Neural cell (in vitro differentiated cells): ENCODE results near the gene PSEN2. TPM values are rescaled to one million over a fixed set of nuclear protein-coding genes. Genes with fewer than 3 reads are reported as not detected.

Experiments used
- H2AFZ ChIP-seq: fragments of 200-600, 300-800 bp; sonication (generic), shearing (Covaris generic); 2 replicates; pipeline ENCODE4 v1.6.0; 2014; ENCODE audit warnings: low read depth, mild to moderate bottlenecking, antibody characterized with exemption, low read length, moderate library complexity
- H3F3A ChIP-seq: fragments of 200-600 bp; shearing (Covaris generic); 2 replicates; pipeline ENCODE4 v1.6.1; 2016; ENCODE audit warnings: mild to moderate bottlenecking, moderate library complexity, mixed read lengths, antibody characterized with exemption, low read length; ENCODE audit not compliant: insufficient read depth, poor library complexity, severe bottlenecking
- H3K27ac ChIP-seq: fragments of 200-600, 300-800 bp; sonication (generic), shearing (Covaris generic); 2 replicates; pipeline ENCODE4 v1.5.1; 2014; ENCODE audit warnings: mild to moderate bottlenecking, low read length, moderate library complexity
- H3K27me3 ChIP-seq: fragments of 300-800, 200-600 bp; sonication (generic), shearing (Covaris generic); 2 replicates; pipeline ENCODE4 v1.6.0; 2014; ENCODE audit warnings: mild to moderate bottlenecking, low read depth, low read length, moderate library complexity; ENCODE audit not compliant: insufficient read depth
- H3K36me3 ChIP-seq: fragments of 300-800, 200-600 bp; sonication (generic), shearing (Covaris generic); 2 replicates; pipeline ENCODE4 v1.5.1; 2014; ENCODE audit warnings: mild to moderate bottlenecking, antibody characterized with exemption, low read length, moderate library complexity; ENCODE audit not compliant: insufficient read depth
- H3K4me2 ChIP-seq: fragments of 300-800, 200-600 bp; sonication (generic), shearing (Covaris generic); 2 replicates; pipeline ENCODE4 v1.6.0; 2014; ENCODE audit warnings: mild to moderate bottlenecking, low read length
- H3K4me3 ChIP-seq: fragments of 300-800, 200-600 bp; sonication (generic), shearing (Covaris generic); 2 replicates; pipeline ENCODE4 v1.5.1; 2014; ENCODE audit warnings: mild to moderate bottlenecking, low read length, moderate library complexity
- H3K79me2 ChIP-seq: fragments of 200-600 bp; shearing (Covaris generic); replicated peaks from 2 replicates; pipeline ENCODE4 v1.6.0; 2014; ENCODE audit warnings: mild to moderate bottlenecking, low read length, moderate library complexity; ENCODE audit not compliant: insufficient read depth
- H3K9ac ChIP-seq: fragments of 300-800, 200-600 bp; sonication (generic), shearing (Covaris generic); 2 replicates; pipeline ENCODE4 v1.6.1; 2016; ENCODE audit warnings: mild to moderate bottlenecking, low read length, mixed read lengths
- H3K9me2 ChIP-seq: fragments of 200-600 bp; shearing (Covaris generic); 2 replicates; pipeline ENCODE4 v1.6.1; 2016; ENCODE audit warnings: mild to moderate bottlenecking, low read length, mixed read lengths; ENCODE audit not compliant: insufficient read depth
- H3K9me3 ChIP-seq: fragments of 200-600, 300-800 bp; sonication (generic), shearing (Covaris generic); 2 replicates; pipeline ENCODE4 v1.6.1; 2016; ENCODE audit warnings: mild to moderate bottlenecking, mixed run types, low read length, moderate library complexity, mixed read lengths
- H4K20me1 ChIP-seq: fragments of 200-600 bp; shearing (Covaris generic); 2 replicates; pipeline ENCODE4 v1.6.1; 2016; ENCODE audit warnings: mild to moderate bottlenecking, mixed run types; ENCODE audit not compliant: insufficient read depth
- CTCF ChIP-seq: fragments of 450-650 bp; IDR thresholded peaks from 2 replicates; pipeline ENCODE4 v1.5.1; 2014; ENCODE audit warnings: antibody characterized with exemption, mild to moderate bottlenecking, moderate library complexity; ENCODE audit not compliant: poor library complexity, severe bottlenecking
- EP300 ChIP-seq: fragments of 450-650 bp; conservative IDR thresholded peaks from 2 replicates; pipeline ENCODE4 v1.6.1; 2014; ENCODE audit warnings: antibody characterized with exemption, mild to moderate bottlenecking, moderate library complexity; ENCODE audit not compliant: poor library complexity, severe bottlenecking
- EZH2 ChIP-seq: fragments of 200-600, 300-800 bp; shearing (Covaris generic), sonication (generic); IDR thresholded peaks from 2 replicates; pipeline ENCODE4 v1.6.1; 2014; ENCODE audit warnings: antibody characterized with exemption, low read length, borderline replicate concordance, mild to moderate bottlenecking; ENCODE audit not compliant: insufficient read depth, poor library complexity, severe bottlenecking
- MXI1 ChIP-seq: fragments of 450-650 bp; conservative IDR thresholded peaks from 2 replicates; pipeline ENCODE4 v1.6.1; 2014; ENCODE audit warnings: antibody characterized with exemption, mild to moderate bottlenecking; ENCODE audit not compliant: poor library complexity, severe bottlenecking
- POLR2AphosphoS5 ChIP-seq: IDR thresholded peaks from 2 replicates; pipeline ENCODE4 v1.6.1; 2012
- RAD21 ChIP-seq: fragments of 450-650 bp; conservative IDR thresholded peaks from 2 replicates; pipeline ENCODE4 v1.6.1; 2014; ENCODE audit warnings: antibody characterized with exemption, mild to moderate bottlenecking, moderate library complexity
- REST ChIP-seq: IDR thresholded peaks from 2 replicates; pipeline ENCODE4 v1.6.1; 2012; ENCODE audit warnings: borderline replicate concordance
- SMC3 ChIP-seq: fragments of 450-650 bp; conservative IDR thresholded peaks from 2 replicates; pipeline ENCODE4 v1.6.1; 2014; ENCODE audit warnings: antibody characterized with exemption, mild to moderate bottlenecking, moderate library complexity; ENCODE audit not compliant: poor library complexity
- TAF1 ChIP-seq: IDR thresholded peaks from 2 replicates; pipeline ENCODE4 v1.6.1; 2012; ENCODE audit warnings: low read depth
- polyA plus RNA-seq: library from polyadenylated mRNA; depleted of rRNA; stranded (reverse); fragments of >200 nt; gene quantifications from 2 replicates; pipeline ENCODE4 v1.2.3, GENCODE V29; 2014

PSEN2 gene
- polyA plus RNA-seq, 1 donor from 2014 or later, result 12.9 TPM

GRCh38 chr1:226829105-226829504, 41.3 kb upstream of the PSEN2 start:
- H2AFZ ChIP-seq, result no peak overlapping the region
- H3K9ac ChIP-seq, result no peak overlapping the region
- no peaks in the 10 kb centered on the region for H3K9me2 ChIP-seq
- no peak overlapping the region for H3K4me3 ChIP-seq
- no peak overlapping the region for H3K4me2 ChIP-seq
- no peaks in the 10 kb centered on the region for H3K9me3 ChIP-seq
- H3K27ac ChIP-seq, result no peak overlapping the region
- H3K79me2 ChIP-seq, result no peaks in the 10 kb centered on the region
- TF ChIP-seq SMC3 (no peak), EZH2 (no peak), EP300 (no peak)
- H3K27me3 ChIP-seq, result no peaks in the 10 kb centered on the region
- no peaks in the 10 kb centered on the region for H3K36me3 ChIP-seq
- no peaks in the 10 kb centered on the region for H3F3A ChIP-seq
- no peaks in the 10 kb centered on the region for H4K20me1 ChIP-seq

GRCh38 chr1:226831953-226832352, 38.5 kb upstream of the PSEN2 start:
- Histone ChIP-seq H3K27me3 (no peaks in the 10 kb centered on the region), H2AFZ (no peak overlapping the region), H3K36me3 (no peaks in the 10 kb centered on the region), H3K4me2 (no peak overlapping the region), H3K9ac (no peak overlapping the region), H3K9me3 (no peaks in the 10 kb centered on the region), H3K4me3 (no peak overlapping the region), H3F3A (no peaks in the 10 kb centered on the region), H3K27ac (no peak overlapping the region), H3K9me2 (no peaks in the 10 kb centered on the region), H4K20me1 (no peaks in the 10 kb centered on the region), H3K79me2 (no peaks in the 10 kb centered on the region)
- TF ChIP-seq POLR2AphosphoS5 (no peak), CTCF (no peak), MXI1 (no peak), EP300 (no peak), RAD21 (no peak), SMC3 (no peak), TAF1 (no peak), REST (no peak), EZH2 (no peak)

GRCh38 chr1:226832613-226833012, 37.8 kb upstream of the PSEN2 start:
- Histone ChIP-seq H3K27ac (no peak overlapping the region), H3K9ac (no peak overlapping the region), H3K4me2 (no peak overlapping the region), H3F3A (no peaks in the 10 kb centered on the region), H3K27me3 (no peaks in the 10 kb centered on the region), H3K79me2 (no peaks in the 10 kb centered on the region), H3K9me3 (no peaks in the 10 kb centered on the region), H3K9me2 (no peaks in the 10 kb centered on the region), H3K4me3 (no peak overlapping the region), H4K20me1 (no peaks in the 10 kb centered on the region), H3K36me3 (no peaks in the 10 kb centered on the region), H2AFZ (no peak overlapping the region)
- no peak for TF ChIP-seq POLR2AphosphoS5
- no peak for TF ChIP-seq TAF1
- no peak for TF ChIP-seq EP300
- TF ChIP-seq SMC3, result no peak
- no peak for TF ChIP-seq RAD21
- TF ChIP-seq CTCF, result no peak
- no peak for TF ChIP-seq REST
- TF ChIP-seq EZH2, result no peak
- no peak for TF ChIP-seq MXI1
